Measurements from ENCODE around the gene CCDC183.

DNA sequence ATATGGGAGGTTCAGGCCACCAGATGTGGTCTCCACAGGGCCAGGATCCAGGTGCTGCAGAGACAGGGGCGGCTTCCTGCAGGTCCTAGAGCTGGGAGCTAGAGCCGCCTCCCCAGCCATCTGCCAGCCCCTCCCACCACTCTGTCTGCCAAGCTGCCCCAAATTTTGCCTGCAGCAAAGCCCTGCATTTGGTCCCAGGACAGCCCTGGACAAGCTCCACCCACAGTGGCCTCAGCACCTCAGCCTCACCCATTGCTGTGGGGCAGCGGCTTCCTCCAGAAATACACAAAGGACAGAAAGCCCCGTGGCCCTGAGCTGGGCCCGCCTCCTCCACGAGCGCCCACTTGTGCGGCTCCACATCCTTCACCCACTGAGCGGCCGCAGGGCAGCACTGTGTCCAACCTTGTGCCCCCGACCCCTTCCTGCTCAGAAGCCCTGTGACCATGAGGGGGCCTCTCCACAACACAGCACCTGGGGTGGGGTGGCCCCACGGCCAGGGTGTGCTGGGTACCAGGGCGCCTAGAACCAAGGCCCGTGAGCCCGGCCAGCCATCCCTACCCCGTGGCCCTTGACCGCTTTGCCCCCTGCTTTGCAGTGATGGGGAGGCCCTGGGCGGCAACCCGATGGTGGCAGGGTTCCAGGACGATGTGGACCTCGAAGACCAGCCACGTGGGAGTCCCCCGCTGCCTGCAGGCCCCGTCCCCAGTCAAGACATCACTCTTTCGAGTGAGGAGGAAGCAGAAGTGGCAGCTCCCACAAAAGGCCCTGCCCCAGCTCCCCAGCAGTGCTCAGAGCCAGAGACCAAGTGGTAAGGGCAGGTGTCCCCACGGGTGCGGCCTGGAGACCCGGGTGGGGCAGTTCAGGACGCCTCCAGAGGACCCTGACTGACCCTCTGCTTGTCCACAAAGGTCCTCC lies 42.4 kb downstream of the CCDC183 start:
- TF ChIP-seq TAF1 (IDR thresholded peaks at IDR 0.05; ENCODE audit: borderline replicate concordance, low read depth, low read length) (no peak), ZNF384 (IDR thresholded peaks at IDR 0.05; ENCODE audit: borderline replicate concordance, low read depth, low read length) (no peak)
